Measurements from ENCODE around the gene SLFNL1.

SLFNL1 gene

DNA sequence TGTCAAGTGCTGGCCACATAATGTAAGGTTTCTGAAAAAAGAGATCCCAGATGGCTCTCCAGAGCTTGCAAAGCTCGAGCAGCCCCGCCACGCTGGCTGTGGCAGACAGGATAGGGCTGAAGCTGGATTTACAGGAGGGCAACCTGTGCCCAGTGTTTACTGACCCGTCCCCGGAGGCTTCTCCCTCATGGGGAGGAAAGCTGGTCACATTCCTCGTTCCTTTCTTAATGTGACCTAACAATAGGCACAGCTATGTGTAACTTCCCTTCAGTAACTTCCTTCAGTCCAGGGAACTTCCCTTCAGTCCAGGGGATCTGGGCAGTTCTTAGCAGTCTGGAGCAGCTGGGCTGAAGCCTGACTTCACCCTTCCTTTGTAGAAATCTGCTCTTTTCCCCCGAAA is 7.7 kb downstream of the SLFNL1 start:
- H3K9me3 ChIP-seq (ENCODE audit: insufficient read depth, low read depth, low read length): no peaks in the 10 kb centered on the region
- H4K20me1 ChIP-seq (ENCODE audit: insufficient read depth, low read length, poor library complexity, severe bottlenecking): no peaks in the 10 kb centered on the region

DNA sequence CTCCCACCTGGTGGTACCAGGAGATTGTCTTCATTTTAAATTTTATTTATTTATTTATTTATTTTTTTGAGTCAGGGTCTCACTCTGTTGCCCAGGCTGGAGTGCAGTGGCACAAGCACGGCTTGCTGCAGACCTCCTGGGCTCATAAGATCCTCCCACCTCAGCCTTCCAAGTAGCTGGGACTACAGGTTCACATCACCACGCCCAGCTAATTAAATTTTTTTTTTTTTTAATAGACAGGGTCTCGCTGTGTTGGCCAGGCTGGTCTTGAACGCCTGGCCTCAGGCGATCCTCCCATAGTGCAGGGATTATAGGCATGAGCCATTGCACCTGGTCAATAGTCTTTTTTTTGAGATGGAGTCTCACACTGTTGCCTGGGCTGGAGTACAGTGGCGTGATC is 8.5 kb downstream of the SLFNL1 start:
- TF ChIP-seq EZH2phosphoT487 (IDR thresholded peaks at IDR 0.05; ENCODE audit: borderline replicate concordance): no peak
- TF ChIP-seq, protein P1, sequence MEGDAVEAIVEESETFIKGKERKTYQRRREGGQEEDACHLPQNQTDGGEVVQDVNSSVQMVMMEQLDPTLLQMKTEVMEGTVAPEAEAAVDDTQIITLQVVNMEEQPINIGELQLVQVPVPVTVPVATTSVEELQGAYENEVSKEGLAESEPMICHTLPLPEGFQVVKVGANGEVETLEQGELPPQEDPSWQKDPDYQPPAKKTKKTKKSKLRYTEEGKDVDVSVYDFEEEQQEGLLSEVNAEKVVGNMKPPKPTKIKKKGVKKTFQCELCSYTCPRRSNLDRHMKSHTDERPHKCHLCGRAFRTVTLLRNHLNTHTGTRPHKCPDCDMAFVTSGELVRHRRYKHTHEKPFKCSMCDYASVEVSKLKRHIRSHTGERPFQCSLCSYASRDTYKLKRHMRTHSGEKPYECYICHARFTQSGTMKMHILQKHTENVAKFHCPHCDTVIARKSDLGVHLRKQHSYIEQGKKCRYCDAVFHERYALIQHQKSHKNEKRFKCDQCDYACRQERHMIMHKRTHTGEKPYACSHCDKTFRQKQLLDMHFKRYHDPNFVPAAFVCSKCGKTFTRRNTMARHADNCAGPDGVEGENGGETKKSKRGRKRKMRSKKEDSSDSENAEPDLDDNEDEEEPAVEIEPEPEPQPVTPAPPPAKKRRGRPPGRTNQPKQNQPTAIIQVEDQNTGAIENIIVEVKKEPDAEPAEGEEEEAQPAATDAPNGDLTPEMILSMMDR (conservative IDR thresholded peaks at IDR 0.05; ENCODE audit: low read length): no peak
- Histone ChIP-seq H3K9ac (ENCODE audit: low read depth, low read length, poor library complexity, severe bottlenecking) (no peak overlapping the region), H3K36me3 (ENCODE audit: insufficient read depth, low read length) (peaks cover 83% of the 10 kb centered on the region; the same call in 1 of the 2 replicates)

More for the DNA sequence above, 7.7 kb downstream of the SLFNL1 start:
- no peak for TF ChIP-seq EZH2phosphoT487 (IDR thresholded peaks at IDR 0.05; ENCODE audit: borderline replicate concordance)
- TF ChIP-seq, protein P1 (conservative IDR thresholded peaks at IDR 0.05; ENCODE audit: low read length): no peak
- no peak overlapping the region for H2AFZ ChIP-seq (ENCODE audit: low read length)
- H3K9ac ChIP-seq (ENCODE audit: low read depth, low read length, poor library complexity, severe bottlenecking): no peak overlapping the region
- H3K4me1 ChIP-seq (ENCODE audit: insufficient read depth, low read length, poor library complexity, severe bottlenecking): peaks cover 13% of the 10 kb centered on the region
- H3K79me2 ChIP-seq (ENCODE audit: insufficient read depth, low read length): no peaks in the 10 kb centered on the region
- H3K9me2 ChIP-seq (replicated peaks; ENCODE audit: low read depth, low read length): no peaks in the 10 kb centered on the region
- H3K4me2 ChIP-seq (ENCODE audit: low read depth, low read length, poor library complexity, severe bottlenecking): no peak overlapping the region
- peaks cover 77% of the 10 kb centered on the region; the same call in 1 of the 2 replicates for H3K36me3 ChIP-seq (ENCODE audit: insufficient read depth, low read length)
- H3K4me3 ChIP-seq (ENCODE audit: low read length, poor library complexity, severe bottlenecking): no peak overlapping the region
- H3F3A ChIP-seq (ENCODE audit: low read depth): no peaks in the 10 kb centered on the region
- no peaks in the 10 kb centered on the region for H3K27me3 ChIP-seq (ENCODE audit: insufficient read depth, low read length, poor library complexity, severe bottlenecking)

DNA sequence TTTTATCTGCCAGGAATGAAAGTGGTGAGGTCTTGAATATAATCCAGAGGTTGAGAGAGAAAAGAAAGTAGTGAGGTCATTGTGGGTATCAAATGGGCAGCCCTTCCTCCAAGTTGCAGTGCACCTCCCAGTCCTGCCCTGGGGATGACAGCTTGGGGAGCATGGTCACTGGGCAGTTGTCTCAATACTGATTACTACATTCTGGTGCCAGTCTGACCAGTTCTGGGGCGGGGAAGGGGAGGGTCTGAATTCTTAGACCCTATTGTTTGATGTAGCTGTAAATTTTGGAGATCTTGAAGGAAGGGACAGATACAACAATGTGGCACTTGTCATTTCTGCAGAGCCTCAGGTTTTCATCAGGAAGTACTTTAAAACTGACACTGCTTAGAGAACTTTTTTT is 11.2 kb downstream of the SLFNL1 start:
- Histone ChIP-seq H3K4me3 (ENCODE audit: low read length, poor library complexity, severe bottlenecking) (no peak overlapping the region), H3K79me2 (ENCODE audit: insufficient read depth, low read length) (no peaks in the 10 kb centered on the region), H3K4me1 (ENCODE audit: insufficient read depth, low read length, poor library complexity, severe bottlenecking) (peaks cover 10% of the 10 kb centered on the region), H3F3A (ENCODE audit: low read depth) (no peaks in the 10 kb centered on the region), H3K9ac (ENCODE audit: low read depth, low read length, poor library complexity, severe bottlenecking) (no peak overlapping the region), H3K9me3 (ENCODE audit: insufficient read depth, low read depth, low read length) (no peaks in the 10 kb centered on the region), H3K27me3 (ENCODE audit: insufficient read depth, low read length, poor library complexity, severe bottlenecking) (no peaks in the 10 kb centered on the region), H2AFZ (ENCODE audit: low read length) (no peak overlapping the region), H3K36me3 (ENCODE audit: insufficient read depth, low read length) (peaks cover 90% of the 10 kb centered on the region), H3K4me2 (ENCODE audit: low read depth, low read length, poor library complexity, severe bottlenecking) (no peak overlapping the region), H3K9me2 (replicated peaks; ENCODE audit: low read depth, low read length) (no peaks in the 10 kb centered on the region), H4K20me1 (ENCODE audit: insufficient read depth, low read length, poor library complexity, severe bottlenecking) (no peaks in the 10 kb centered on the region)
- TF ChIP-seq EZH2phosphoT487 (IDR thresholded peaks at IDR 0.05; ENCODE audit: borderline replicate concordance): no peak
- TF ChIP-seq, protein P1 (conservative IDR thresholded peaks at IDR 0.05; ENCODE audit: low read length): no peak

More for the DNA sequence above, 8.5 kb downstream of the SLFNL1 start:
- Histone ChIP-seq H3K9me3 (ENCODE audit: insufficient read depth, low read depth, low read length) (no peaks in the 10 kb centered on the region), H3K4me2 (ENCODE audit: low read depth, low read length, poor library complexity, severe bottlenecking) (no peak overlapping the region), H3K79me2 (ENCODE audit: insufficient read depth, low read length) (no peaks in the 10 kb centered on the region), H3K4me3 (ENCODE audit: low read length, poor library complexity, severe bottlenecking) (no peak overlapping the region), H3K4me1 (ENCODE audit: insufficient read depth, low read length, poor library complexity, severe bottlenecking) (peaks cover 13% of the 10 kb centered on the region), H3K9me2 (replicated peaks; ENCODE audit: low read depth, low read length) (no peaks in the 10 kb centered on the region), H2AFZ (ENCODE audit: low read length) (no peak overlapping the region), H4K20me1 (ENCODE audit: insufficient read depth, low read length, poor library complexity, severe bottlenecking) (no peaks in the 10 kb centered on the region), H3K27me3 (ENCODE audit: insufficient read depth, low read length, poor library complexity, severe bottlenecking) (no peaks in the 10 kb centered on the region), H3F3A (ENCODE audit: low read depth) (no peaks in the 10 kb centered on the region)
